Cardiac muscle cell (in vitro differentiated cells and primary cell): ENCODE results near the gene INPP5B. TPM values are rescaled to one million over a fixed set of nuclear protein-coding genes. Genes with fewer than 3 reads are reported as not detected.

ENCODE experiments used
- DNase-seq, 2 donors: peaks; one replicate each; pipeline versions ENCODE4 v3.0.0 to v3.0.0-alpha.2; 2010 to 2017; ENCODE audit warnings: low read depth in 1 of 2, low spot score in 1 of 2
- H3K27ac ChIP-seq: fragments of 200-600 bp; sonication (generic); 2 replicates; pipeline ENCODE4 v1.5.1; 2016
- H3K27me3 ChIP-seq: fragments of 200-600 bp; sonication (generic); 2 replicates; pipeline ENCODE4 v1.6.0; 2016; ENCODE audit warnings: control low read depth
- H3K36me3 ChIP-seq: fragments of 200-600 bp; sonication (generic); 2 replicates; pipeline ENCODE4 v1.5.1; 2016; ENCODE audit warnings: control low read depth
- H3K4me1 ChIP-seq: fragments of 200-600 bp; sonication (generic); 2 replicates; pipeline ENCODE4 v1.8.1; 2017; ENCODE audit warnings: low read depth, mild to moderate bottlenecking, mixed run types
- H3K4me3 ChIP-seq: fragments of 200-600 bp; sonication (generic); 2 replicates; pipeline ENCODE4 v1.5.1; 2016; ENCODE audit warnings: mild to moderate bottlenecking
- H3K9me3 ChIP-seq: fragments of 200-600 bp; sonication (generic); 2 replicates; pipeline ENCODE4 v1.5.1; 2017; ENCODE audit warnings: low read depth, mild to moderate bottlenecking, control low read depth
- polyA plus RNA-seq: library from polyadenylated mRNA; unstranded; fragments of >200 nt; fragmentation: Nextera tagmentation; extraction: Ambion mirVana; gene quantifications from 2 replicates; pipeline ENCODE4 v1.2.1, GENCODE V29; 2016
- total RNA-seq: library from RNA; depleted of rRNA; stranded (reverse); fragments of >200 nt; gene quantifications from 2 replicates; pipeline ENCODE4 v1.2.3, GENCODE V29; 2016
- TF ChIP-seq, protein P1 (sequence below): IDR thresholded peaks from 2 replicates; pipeline ENCODE4 v1.5.1; 2012; ENCODE audit warnings: low read depth, mild to moderate bottlenecking, low read length

Gene INPP5B
- total and polyA plus RNA-seq, 2 experiments from 2014 or later = 9.9 to 18.4 TPM

GRCh38 chr1:37958690-37959089, 11.8 kb upstream of the INPP5B start:
- H3K27me3 ChIP-seq = no peaks in the 10 kb centered on the region

DNA sequence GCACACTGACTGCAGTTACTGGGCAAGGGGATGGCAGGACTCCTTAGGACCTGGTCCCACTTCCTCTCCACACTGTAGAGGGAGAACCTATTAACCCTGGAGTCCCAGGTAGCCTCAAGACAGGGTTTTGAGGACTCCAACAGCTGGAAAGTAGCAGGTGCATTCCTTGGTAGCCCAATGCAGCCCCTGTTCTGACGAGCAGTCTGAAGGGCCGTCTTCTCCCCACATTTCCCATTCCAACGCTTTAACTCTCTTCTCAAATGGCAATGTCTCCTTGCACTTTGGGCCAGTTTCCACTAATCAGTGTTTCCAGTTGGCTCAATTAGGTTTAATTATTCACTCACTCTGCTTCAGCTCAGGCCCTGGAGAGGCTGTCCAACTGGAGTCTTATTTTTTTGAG, 8.8 kb upstream of the INPP5B start:
- Histone ChIP-seq H3K4me3 (no peak overlapping the region), H3K4me1 (peaks cover 5% of the 10 kb centered on the region), H3K27me3 (no peaks in the 10 kb centered on the region), H3K9me3 (no peaks in the 10 kb centered on the region), H3K27ac (no peak overlapping the region), H3K36me3 (peaks cover 22% of the 10 kb centered on the region)
- DNase-seq = no peak
- TF ChIP-seq, protein P1, sequence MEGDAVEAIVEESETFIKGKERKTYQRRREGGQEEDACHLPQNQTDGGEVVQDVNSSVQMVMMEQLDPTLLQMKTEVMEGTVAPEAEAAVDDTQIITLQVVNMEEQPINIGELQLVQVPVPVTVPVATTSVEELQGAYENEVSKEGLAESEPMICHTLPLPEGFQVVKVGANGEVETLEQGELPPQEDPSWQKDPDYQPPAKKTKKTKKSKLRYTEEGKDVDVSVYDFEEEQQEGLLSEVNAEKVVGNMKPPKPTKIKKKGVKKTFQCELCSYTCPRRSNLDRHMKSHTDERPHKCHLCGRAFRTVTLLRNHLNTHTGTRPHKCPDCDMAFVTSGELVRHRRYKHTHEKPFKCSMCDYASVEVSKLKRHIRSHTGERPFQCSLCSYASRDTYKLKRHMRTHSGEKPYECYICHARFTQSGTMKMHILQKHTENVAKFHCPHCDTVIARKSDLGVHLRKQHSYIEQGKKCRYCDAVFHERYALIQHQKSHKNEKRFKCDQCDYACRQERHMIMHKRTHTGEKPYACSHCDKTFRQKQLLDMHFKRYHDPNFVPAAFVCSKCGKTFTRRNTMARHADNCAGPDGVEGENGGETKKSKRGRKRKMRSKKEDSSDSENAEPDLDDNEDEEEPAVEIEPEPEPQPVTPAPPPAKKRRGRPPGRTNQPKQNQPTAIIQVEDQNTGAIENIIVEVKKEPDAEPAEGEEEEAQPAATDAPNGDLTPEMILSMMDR = no peak

More at GRCh38 chr1:37958690-37959089, 11.8 kb upstream of the INPP5B start:
- Histone ChIP-seq H3K36me3 (peaks cover 28% of the 10 kb centered on the region), H3K9me3 (no peaks in the 10 kb centered on the region), H3K27ac (no peak overlapping the region), H3K4me3 (no peak overlapping the region), H3K4me1 (peaks cover 5% of the 10 kb centered on the region)
- TF ChIP-seq, protein P1 = no peak
- DNase-seq = peak in 1 of 2 donors; percentile 52

GRCh38 chr1:37954316-37954971, 7.6 kb upstream of the INPP5B start:
- TF ChIP-seq, protein P1 = no peak
- peak in 1 of 2 donors; percentile 63 for DNase-seq
- H3K36me3 ChIP-seq = peaks cover 16% of the 10 kb centered on the region
- no peak overlapping the region for H3K27ac ChIP-seq
- H3K9me3 ChIP-seq = no peaks in the 10 kb centered on the region
- H3K27me3 ChIP-seq = no peaks in the 10 kb centered on the region
- H3K4me1 ChIP-seq = peaks cover 5% of the 10 kb centered on the region
- no peak overlapping the region for H3K4me3 ChIP-seq

DNA sequence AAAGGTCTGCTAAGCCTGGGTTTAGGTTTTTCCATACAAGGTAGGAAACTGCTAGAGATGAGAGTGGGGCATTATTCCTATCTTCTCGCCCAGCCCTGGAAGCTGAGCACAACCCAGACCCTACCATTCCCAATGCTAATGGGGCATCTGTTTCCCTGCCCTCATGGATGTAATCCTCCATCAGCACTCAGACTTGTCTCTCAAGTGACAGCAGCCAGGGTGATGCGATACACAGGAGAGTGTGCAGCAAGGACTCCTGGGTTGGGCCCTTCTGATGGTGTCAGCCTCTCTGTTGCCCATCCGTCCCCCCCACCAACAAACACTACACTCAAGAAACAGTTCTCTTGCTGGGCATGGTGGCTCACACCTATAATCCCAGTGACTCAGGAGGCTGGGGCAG, 5.9 kb upstream of the INPP5B start:
- H3K4me1 ChIP-seq = peaks cover 5% of the 10 kb centered on the region
- DNase-seq = no peak

DNA sequence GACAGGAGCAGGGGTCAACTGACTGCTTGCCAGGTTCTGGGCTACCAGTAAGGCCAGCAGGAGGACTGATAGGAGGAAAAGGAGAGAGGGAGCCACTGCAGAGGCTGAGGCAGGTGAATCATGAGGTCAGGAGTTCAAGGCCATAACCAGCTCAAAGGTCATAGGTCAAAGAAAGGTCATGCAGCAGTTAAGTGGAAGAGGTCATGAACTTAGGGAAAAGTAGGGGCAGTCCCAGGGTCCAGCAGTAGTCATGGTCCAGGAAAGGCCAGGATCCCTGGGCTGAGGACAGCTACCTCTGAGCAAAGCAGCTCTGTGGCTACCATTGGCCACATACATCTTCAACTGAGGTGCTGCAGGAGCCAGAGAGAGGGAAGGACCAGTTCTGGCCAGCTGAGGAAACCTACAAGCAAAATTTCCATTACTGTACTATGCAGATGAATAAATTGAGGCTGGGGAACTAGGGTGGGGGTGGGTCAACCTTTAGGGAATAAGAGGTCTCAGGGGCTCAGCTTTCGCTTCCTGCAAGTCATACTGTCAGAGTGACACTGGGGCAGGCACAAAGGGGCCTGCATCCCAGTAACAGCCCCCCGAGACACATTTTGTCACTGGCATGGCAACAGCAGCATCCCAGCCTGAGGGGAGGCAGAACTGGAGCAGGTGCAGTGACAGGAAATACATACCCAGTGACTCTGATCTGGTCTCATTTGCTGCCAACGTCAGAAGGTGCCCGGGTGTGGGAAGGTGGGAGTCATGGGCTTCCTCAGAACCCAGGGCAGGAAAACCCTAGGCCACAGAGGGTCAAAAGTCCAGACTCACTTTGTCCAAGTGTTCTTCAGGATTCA, 5.2 kb upstream of the INPP5B start:
- Histone ChIP-seq H3K4me3 (no peak overlapping the region), H3K9me3 (no peaks in the 10 kb centered on the region), H3K27me3 (no peaks in the 10 kb centered on the region), H3K4me1 (peaks cover 5% of the 10 kb centered on the region), H3K36me3 (no peaks in the 10 kb centered on the region), H3K27ac (no peak overlapping the region)
- TF ChIP-seq, protein P1 = no peak
- no peak for DNase-seq

More for the DNA sequence above, 5.9 kb upstream of the INPP5B start:
- Histone ChIP-seq H3K36me3 (peaks cover 2% of the 10 kb centered on the region), H3K9me3 (no peaks in the 10 kb centered on the region), H3K27me3 (no peaks in the 10 kb centered on the region), H3K4me3 (no peak overlapping the region), H3K27ac (no peak overlapping the region)
- TF ChIP-seq, protein P1 = no peak
